Epithelial cell of proximal tubule (primary cell): ENCODE results near the gene FARP1. TPM values are rescaled to one million over a fixed set of nuclear protein-coding genes. Genes with fewer than 3 reads are reported as not detected.

Experiments used
- DNase-seq: peaks from one replicate; pipeline ENCODE4 v3.0.0-alpha.2; 2011; ENCODE audit warnings: low read depth
- H3K4me3 ChIP-seq: 2 replicates; pipeline ENCODE4 v1.5.1; 2011; ENCODE audit warnings: low read depth, mild to moderate bottlenecking, low read length
- total RNA-seq: library from RNA; depleted of rRNA; stranded (reverse); fragments of >200 nt; gene quantifications from 2 replicates; pipeline ENCODE4 v1.2.3, GENCODE V29; 2015
- TF ChIP-seq, protein P1 (sequence below): conservative IDR thresholded peaks from 2 replicates; pipeline ENCODE4 v1.5.1; 2012; ENCODE audit warnings: low read depth, mild to moderate bottlenecking, low read length

FARP1 gene
- total RNA-seq, 1 donor from 2014 or later = 97.0 TPM

GRCh38 chr13:98260357-98261164, 117.7 kb downstream of the FARP1 start:
- H3K4me3 ChIP-seq = no peak overlapping the region
- TF ChIP-seq, protein P1, sequence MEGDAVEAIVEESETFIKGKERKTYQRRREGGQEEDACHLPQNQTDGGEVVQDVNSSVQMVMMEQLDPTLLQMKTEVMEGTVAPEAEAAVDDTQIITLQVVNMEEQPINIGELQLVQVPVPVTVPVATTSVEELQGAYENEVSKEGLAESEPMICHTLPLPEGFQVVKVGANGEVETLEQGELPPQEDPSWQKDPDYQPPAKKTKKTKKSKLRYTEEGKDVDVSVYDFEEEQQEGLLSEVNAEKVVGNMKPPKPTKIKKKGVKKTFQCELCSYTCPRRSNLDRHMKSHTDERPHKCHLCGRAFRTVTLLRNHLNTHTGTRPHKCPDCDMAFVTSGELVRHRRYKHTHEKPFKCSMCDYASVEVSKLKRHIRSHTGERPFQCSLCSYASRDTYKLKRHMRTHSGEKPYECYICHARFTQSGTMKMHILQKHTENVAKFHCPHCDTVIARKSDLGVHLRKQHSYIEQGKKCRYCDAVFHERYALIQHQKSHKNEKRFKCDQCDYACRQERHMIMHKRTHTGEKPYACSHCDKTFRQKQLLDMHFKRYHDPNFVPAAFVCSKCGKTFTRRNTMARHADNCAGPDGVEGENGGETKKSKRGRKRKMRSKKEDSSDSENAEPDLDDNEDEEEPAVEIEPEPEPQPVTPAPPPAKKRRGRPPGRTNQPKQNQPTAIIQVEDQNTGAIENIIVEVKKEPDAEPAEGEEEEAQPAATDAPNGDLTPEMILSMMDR = no peak
- no peak for DNase-seq

DNA sequence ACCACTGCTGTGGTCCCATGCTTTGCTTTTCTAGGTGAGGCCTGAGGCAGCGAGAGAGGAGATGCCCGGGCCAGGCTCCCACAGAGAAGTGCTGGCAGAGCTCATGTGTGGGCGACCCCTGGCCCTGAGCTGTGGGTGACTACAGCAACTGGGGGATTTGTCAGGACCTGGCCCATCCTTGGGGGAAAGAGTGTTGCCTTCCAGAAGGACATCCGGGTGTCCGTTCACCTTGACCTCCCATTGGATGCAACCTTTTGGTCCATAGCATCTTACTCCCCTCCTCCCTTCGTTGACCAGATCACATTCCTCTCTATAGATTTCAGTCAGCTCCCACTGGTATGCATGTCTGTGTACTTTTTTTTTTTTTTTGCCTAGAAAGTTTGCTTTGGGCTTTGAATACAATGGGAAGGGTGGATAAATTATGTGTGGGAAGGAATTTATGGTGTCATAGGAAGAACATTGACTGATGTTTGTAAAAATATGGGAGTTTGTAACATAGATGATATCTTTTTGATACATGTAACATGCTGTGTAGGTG, 118.3 kb downstream of the FARP1 start:
- DNase-seq = no peak
- TF ChIP-seq, protein P1 = no peak
- H3K4me3 ChIP-seq = no peak overlapping the region

DNA sequence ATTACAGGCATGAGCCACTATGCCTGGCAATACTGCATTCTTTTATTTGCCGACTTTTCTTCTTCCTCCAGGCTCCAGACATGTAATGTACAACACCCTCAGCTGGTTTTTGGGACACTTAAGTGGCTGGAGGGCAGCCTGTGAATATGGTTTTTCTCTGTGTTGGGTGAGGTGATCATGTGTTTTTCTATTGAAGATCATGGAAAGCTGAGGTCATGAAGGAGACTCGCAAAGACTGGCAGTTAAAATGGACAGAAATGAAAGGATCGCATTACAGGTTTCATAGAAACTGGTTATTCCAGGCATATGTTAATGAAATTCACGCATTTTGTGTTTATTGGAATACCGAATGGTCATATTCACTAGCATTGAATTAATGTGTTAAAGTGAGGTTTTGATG, 119.4 kb downstream of the FARP1 start:
- DNase-seq = no peak
- TF ChIP-seq, protein P1 = no peak
- no peak overlapping the region for H3K4me3 ChIP-seq

DNA sequence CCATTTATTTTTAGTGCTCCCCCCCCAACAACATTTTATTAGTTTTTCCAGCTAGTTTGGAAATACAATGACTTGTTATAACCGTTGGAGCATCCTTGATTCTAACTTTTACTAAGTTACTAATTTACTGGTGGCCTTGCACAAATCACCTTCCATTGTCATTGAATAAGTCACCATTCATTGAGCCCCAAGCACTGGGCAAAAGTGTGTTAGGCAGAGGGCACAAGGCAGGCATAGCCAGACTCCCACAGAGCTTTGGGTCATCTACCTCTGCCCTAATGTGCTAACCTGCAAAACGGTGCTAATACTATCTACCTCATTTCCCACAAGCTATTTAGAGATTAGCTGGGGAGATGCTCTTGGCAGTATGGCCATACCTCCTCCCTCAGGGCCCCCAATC, 120.9 kb downstream of the FARP1 start:
- H3K4me3 ChIP-seq = no peak overlapping the region
- TF ChIP-seq, protein P1 = no peak
- DNase-seq = no peak

- DNase-seq = no peak
- TF ChIP-seq, protein P1 = no peak
- H3K4me3 ChIP-seq = no peak overlapping the region
These were observed 122.0 kb downstream of the FARP1 start for GRCh38 chr13:98264877-98265276.

GRCh38 chr13:98265692-98266551, 123.0 kb downstream of the FARP1 start:
- TF ChIP-seq, protein P1 = no peak
- DNase-seq = peak; percentile 63
- no peak overlapping the region for H3K4me3 ChIP-seq
